ENCODE results near the gene DPF1.

DPF1 gene

GRCh38 chr19:38195237-38195636 is 28.8 kb downstream of the DPF1 start:
- DNase-seq: no peak

- DNase-seq: no peak
Observed at GRCh38 chr19:38194061-38194701, 29.8 kb downstream of the DPF1 start.

GRCh38 chr19:38193445-38193844 is 30.6 kb downstream of the DPF1 start:
- DNase-seq: no peak

GRCh38 chr19:38191747-38192146 is 32.3 kb downstream of the DPF1 start:
- no peak for DNase-seq

- no peak for DNase-seq
Observed at GRCh38 chr19:38190793-38191192, 33.2 kb downstream of the DPF1 start.

GRCh38 chr19:38190061-38190460 is 34.0 kb downstream of the DPF1 start:
- DNase-seq: no peak

- DNase-seq: no peak
Observed at GRCh38 chr19:38185562-38185961, 38.5 kb downstream of the DPF1 start.

GRCh38 chr19:38184815-38185214 is 39.2 kb downstream of the DPF1 start:
- DNase-seq: no peak

- DNase-seq: no peak
Observed at GRCh38 chr19:38183251-38183897, 40.6 kb downstream of the DPF1 start.

GRCh38 chr19:38182536-38183210 is 41.3 kb downstream of the DPF1 start:
- DNase-seq: no peak

- no peak for DNase-seq
Observed at GRCh38 chr19:38180071-38180470, 44.0 kb downstream of the DPF1 start.

- DNase-seq: no peak
Observed at GRCh38 chr19:38175422-38175821, 48.6 kb downstream of the DPF1 start.

- no peak for DNase-seq
Observed at GRCh38 chr19:38173291-38174041, 50.6 kb downstream of the DPF1 start.

GRCh38 chr19:38172001-38172400 is 52.0 kb downstream of the DPF1 start:
- no peak for DNase-seq

GRCh38 chr19:38170334-38170733 is 53.7 kb downstream of the DPF1 start:
- no peak for DNase-seq

- DNase-seq: no peak
Observed at GRCh38 chr19:38168637-38169036, 55.4 kb downstream of the DPF1 start.

GRCh38 chr19:38165335-38165734 is 58.7 kb downstream of the DPF1 start:
- DNase-seq: no peak

GRCh38 chr19:38164526-38164925 is 59.5 kb downstream of the DPF1 start:
- no peak for DNase-seq

- no peak for DNase-seq
Observed at GRCh38 chr19:38163419-38164290, 60.4 kb downstream of the DPF1 start.

- no peak for DNase-seq
Observed at GRCh38 chr19:38162632-38163031, 61.4 kb downstream of the DPF1 start.

- no peak for DNase-seq
Observed at GRCh38 chr19:38162094-38162493, 61.9 kb downstream of the DPF1 start.
